Omental fat pad (tissue), 4 donors: ENCODE measurements around the gene SPAG4. TPM values are rescaled to one million over a fixed set of nuclear protein-coding genes. Genes with fewer than 3 reads are reported as not detected.

Experiments
- ATAC-seq: fragments of 150-250 bp; one replicate; pipeline ENCODE4 v1.9.1; 2016; ENCODE audit warnings: mild to moderate bottlenecking, moderate library complexity; ENCODE audit not compliant: low FRiP score
- DNase-seq: peaks from one replicate; pipeline ENCODE4 v3.0.0-alpha.2; 2019; ENCODE audit warnings: low spot score
- total RNA-seq, 4 donors: library from RNA; depleted of rRNA; stranded (reverse); fragments of >200 nt; gene quantifications; one replicate each; pipeline ENCODE4 v1.1.0, GENCODE V29; 2016
- TF ChIP-seq, protein P1 (sequence below), 3 donors: fragments of 450-650 bp; IDR thresholded peaks; one replicate each; pipeline ENCODE4 v1.5.1; 2016 to 2017; ENCODE audit warnings: antibody characterized with exemption in 3 of 3, mild to moderate bottlenecking in 3 of 3, moderate library complexity in 2 of 3

SPAG4 gene
- total RNA-seq, 4 donors from 2014 or later, result 2.5 to 7.4 (median 3.1) TPM

- no peak for ATAC-seq
- no peak for DNase-seq
- TF ChIP-seq, protein P1, sequence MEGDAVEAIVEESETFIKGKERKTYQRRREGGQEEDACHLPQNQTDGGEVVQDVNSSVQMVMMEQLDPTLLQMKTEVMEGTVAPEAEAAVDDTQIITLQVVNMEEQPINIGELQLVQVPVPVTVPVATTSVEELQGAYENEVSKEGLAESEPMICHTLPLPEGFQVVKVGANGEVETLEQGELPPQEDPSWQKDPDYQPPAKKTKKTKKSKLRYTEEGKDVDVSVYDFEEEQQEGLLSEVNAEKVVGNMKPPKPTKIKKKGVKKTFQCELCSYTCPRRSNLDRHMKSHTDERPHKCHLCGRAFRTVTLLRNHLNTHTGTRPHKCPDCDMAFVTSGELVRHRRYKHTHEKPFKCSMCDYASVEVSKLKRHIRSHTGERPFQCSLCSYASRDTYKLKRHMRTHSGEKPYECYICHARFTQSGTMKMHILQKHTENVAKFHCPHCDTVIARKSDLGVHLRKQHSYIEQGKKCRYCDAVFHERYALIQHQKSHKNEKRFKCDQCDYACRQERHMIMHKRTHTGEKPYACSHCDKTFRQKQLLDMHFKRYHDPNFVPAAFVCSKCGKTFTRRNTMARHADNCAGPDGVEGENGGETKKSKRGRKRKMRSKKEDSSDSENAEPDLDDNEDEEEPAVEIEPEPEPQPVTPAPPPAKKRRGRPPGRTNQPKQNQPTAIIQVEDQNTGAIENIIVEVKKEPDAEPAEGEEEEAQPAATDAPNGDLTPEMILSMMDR (IDR thresholded peaks at IDR 0.05), result no peak
Measured at GRCh38 chr20:35603695-35604448, 11.8 kb upstream of the SPAG4 start.

- TF ChIP-seq, protein P1 (IDR thresholded peaks at IDR 0.05), result no peak
- no peak for ATAC-seq
- no peak for DNase-seq
Measured at GRCh38 chr20:35604449-35604747, 11.2 kb upstream of the SPAG4 start.

- TF ChIP-seq, protein P1 (IDR thresholded peaks at IDR 0.05), result no peak
- no peak for DNase-seq
- ATAC-seq, result no peak
Measured at GRCh38 chr20:35606127-35606526, 9.5 kb upstream of the SPAG4 start.

DNA sequence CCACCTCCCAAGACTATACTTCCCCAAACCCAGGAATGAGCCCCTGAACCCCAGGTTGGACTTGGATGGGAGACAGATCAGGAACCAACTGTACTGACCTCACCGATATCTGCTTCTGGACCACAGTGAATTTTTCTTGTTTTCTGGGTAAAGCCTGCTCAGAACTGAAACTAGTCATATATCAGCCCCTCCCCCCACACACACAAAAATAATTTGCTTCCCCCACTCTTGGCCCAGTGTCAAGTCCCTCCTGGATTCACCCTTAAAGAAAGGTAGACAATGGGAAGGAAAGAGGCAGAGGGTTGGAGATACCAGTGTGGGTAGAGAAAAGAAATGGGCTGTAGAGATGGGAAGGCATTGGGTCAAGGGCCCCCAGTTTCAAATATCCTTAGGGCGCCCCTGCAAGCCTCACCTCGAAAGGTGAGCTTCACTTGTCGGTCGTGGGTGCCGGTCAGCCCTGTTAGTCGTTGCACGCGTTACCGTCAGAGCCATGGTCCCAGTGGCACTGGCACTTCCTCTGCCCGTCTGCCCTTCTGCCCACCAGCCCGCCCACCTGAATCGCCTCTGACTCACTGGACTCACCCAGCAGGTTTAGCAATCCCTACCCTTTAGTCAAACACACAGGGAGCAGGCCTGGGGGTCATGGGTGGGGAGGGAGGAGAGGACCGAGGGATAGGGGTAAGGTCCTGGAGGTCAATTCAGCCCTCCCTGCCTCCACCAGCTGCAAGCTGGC is 8.5 kb upstream of the SPAG4 start:
- TF ChIP-seq, protein P1 (IDR thresholded peaks at IDR 0.05), result no peak
- DNase-seq (no peak), ATAC-seq (no peak)

DNA sequence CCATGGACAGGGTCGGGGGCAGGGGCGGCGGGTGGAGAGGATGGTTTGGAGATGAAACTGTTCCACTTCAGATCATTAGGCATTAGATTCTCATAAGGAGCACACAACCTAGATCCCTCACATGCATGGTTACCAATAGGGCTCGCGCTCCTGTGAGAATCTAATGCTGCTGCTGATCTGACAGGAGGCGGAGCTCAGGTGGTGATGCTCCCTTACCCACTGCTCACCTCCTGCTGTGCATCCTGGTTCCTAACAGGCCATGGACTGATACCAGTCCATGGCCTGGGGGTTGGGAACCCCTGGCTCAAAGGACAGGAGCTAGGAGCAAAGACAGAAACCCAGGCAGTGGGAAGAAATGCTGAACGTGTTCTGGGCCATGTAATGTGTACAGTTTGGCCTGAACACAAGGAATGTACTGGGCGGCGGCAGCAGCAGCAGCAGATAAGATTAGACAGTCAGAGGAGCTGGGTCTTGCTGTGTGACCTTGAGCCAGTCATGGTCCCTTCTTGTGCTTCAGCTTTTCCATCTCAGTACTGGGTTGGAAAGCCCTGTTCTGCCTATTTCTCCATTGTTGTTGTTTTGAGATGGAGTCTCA is 4.7 kb upstream of the SPAG4 start:
- DNase-seq (no peak), ATAC-seq (no peak)
- TF ChIP-seq, protein P1 (IDR thresholded peaks at IDR 0.05), result no peak

DNA sequence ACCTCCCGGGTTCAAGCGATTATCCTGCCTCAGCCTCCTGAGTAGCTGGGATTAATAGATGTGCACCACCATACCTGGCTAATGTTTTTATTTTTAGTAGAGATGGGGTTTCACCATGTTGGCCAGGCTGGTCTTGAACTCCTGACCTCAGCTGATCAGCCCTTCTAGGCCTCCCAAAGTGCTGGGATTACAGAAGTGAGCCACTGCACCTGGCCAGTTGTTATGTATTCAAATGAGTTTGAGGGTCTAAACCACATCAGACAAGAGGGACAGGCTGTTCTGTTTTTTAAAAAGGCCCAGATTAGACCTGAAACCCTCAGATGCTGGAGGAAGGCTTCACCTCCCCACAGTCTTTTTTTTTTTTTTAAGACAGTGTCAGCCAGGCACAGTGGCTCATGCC is 4.1 kb upstream of the SPAG4 start:
- TF ChIP-seq, protein P1 (IDR thresholded peaks at IDR 0.05), result no peak
- ATAC-seq (no peak), DNase-seq (no peak)
